ENCODE measurements around the gene NEURL1B. TPM values are rescaled to one million over a fixed set of nuclear protein-coding genes. Genes with fewer than 3 reads are reported as not detected.

The NEURL1B gene
- total RNA-seq, 2 donors from 2014 or later = 61.6 to 99.9 TPM

DNA sequence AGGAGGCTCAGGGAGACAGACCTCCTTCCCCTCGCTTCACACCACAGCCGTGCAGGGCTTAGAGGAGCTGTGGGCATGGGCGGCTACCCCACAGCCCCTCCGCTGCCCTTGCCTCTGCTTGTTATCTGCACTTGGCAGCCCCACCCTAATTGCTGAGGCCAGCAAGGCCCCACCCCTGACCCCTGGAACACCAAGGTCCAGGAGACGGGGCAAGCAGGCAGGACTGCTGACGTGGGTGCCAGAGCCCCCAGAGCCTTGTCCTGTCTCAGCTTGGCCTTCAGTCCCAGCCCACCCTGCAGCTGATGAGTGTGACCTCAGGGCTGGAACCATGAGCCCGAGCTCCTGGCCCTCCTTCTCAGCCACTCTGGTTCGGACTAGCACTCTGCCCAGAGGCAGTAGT, 29.1 kb upstream of the NEURL1B start:
- Histone ChIP-seq H3K9ac (ENCODE audit: low read depth in 2 of 2, low read length in 2 of 2) (no peak overlapping the region), H3K27me3 (no peaks in the 10 kb centered on the region), H3K36me3 (no peaks in the 10 kb centered on the region), H3K27ac (no peak overlapping the region), H3K4me3 (no peak overlapping the region), H3K4me1 (no peaks in the 10 kb centered on the region), H3K9me3 (no peaks in the 10 kb centered on the region)
- TF ChIP-seq, protein P1, sequence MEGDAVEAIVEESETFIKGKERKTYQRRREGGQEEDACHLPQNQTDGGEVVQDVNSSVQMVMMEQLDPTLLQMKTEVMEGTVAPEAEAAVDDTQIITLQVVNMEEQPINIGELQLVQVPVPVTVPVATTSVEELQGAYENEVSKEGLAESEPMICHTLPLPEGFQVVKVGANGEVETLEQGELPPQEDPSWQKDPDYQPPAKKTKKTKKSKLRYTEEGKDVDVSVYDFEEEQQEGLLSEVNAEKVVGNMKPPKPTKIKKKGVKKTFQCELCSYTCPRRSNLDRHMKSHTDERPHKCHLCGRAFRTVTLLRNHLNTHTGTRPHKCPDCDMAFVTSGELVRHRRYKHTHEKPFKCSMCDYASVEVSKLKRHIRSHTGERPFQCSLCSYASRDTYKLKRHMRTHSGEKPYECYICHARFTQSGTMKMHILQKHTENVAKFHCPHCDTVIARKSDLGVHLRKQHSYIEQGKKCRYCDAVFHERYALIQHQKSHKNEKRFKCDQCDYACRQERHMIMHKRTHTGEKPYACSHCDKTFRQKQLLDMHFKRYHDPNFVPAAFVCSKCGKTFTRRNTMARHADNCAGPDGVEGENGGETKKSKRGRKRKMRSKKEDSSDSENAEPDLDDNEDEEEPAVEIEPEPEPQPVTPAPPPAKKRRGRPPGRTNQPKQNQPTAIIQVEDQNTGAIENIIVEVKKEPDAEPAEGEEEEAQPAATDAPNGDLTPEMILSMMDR (IDR thresholded peaks at IDR 0.05) = no peak
- DNase-seq = no peak
- intact Hi-C loops (cut with DNase I) = no loop called here

DNA sequence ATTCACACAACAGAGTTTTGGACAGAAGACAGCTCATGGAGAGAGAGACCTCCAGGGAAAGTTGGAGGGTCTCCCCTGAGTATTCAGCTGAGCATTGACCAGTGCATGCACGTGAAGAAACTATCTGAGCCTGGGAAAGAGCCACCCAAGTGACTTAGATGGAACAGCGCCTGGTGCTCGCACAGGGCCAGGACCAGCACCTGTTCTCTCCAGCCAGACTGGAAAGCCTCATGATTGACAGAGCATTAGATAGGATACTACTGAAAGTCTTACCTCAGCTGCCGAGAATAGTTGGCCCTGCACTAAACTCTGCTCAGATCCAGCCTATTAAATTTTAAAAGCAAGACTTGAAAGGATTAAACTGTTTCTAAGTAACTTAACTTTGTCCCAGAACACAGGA, 28.3 kb upstream of the NEURL1B start:
- TF ChIP-seq, protein P1 (IDR thresholded peaks at IDR 0.05) = no peak
- no peak for DNase-seq
- Histone ChIP-seq H3K27ac (no peak overlapping the region), H3K36me3 (no peaks in the 10 kb centered on the region), H3K27me3 (no peaks in the 10 kb centered on the region), H3K9me3 (no peaks in the 10 kb centered on the region), H3K4me1 (no peaks in the 10 kb centered on the region), H3K4me3 (no peak overlapping the region), H3K9ac (ENCODE audit: low read depth in 2 of 2, low read length in 2 of 2) (no peak overlapping the region)
- intact Hi-C loops (cut with DNase I) = no loop called here

DNA sequence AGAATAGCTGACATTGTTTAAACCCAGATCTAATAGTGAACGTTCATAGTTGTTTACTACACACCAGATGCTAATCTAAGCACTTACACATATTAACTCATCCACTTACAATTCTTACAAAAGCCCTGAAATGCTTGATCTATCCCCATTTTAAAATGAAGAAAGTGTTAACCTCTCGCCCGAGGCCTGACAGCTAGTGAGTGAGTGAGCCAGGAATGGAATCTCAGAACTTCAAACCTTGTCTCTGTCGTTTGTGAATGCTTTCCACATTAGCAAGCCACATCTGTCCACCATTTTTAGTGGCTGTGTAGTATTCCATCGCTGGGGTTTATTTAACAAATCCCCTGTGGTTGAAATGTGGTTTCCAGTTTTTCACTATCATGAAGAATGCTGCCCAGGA, 24.9 kb upstream of the NEURL1B start:
- Histone ChIP-seq H3K27me3 (no peaks in the 10 kb centered on the region), H3K4me3 (no peak overlapping the region), H3K9me3 (no peaks in the 10 kb centered on the region), H3K9ac (ENCODE audit: low read depth in 2 of 2, low read length in 2 of 2) (no peak overlapping the region), H3K36me3 (no peaks in the 10 kb centered on the region), H3K4me1 (no peaks in the 10 kb centered on the region), H3K27ac (no peak overlapping the region)
- intact Hi-C loops (cut with DNase I) = no loop called here
- DNase-seq = no peak
- TF ChIP-seq, protein P1 (IDR thresholded peaks at IDR 0.05) = no peak

DNA sequence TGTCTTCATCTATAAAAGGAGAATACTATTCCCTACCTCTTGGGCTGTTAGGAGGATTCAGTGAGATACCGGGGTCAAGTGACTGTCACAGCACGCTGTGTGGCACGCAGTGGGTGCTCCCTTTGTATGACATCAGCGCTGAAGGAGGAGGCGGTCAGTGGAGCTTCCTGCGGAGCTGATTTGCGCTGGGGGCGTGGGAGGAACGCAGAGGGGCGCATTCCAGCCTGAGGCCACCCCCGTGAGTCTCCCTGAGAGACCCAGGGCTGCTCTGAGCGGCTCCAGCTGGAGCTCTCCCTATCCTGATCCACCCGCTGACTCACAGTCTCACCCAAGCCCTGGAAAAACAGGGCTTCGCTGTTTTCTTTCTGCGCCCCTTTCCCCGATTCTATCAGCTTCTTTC, 24.3 kb upstream of the NEURL1B start:
- Histone ChIP-seq H3K36me3 (no peaks in the 10 kb centered on the region), H3K9ac (ENCODE audit: low read depth in 2 of 2, low read length in 2 of 2) (no peak overlapping the region), H3K27me3 (no peaks in the 10 kb centered on the region), H3K4me3 (no peak overlapping the region), H3K27ac (no peak overlapping the region), H3K9me3 (no peaks in the 10 kb centered on the region), H3K4me1 (no peaks in the 10 kb centered on the region)
- TF ChIP-seq, protein P1 (IDR thresholded peaks at IDR 0.05) = no peak
- no peak for DNase-seq
- intact Hi-C loops (cut with DNase I) = no loop called here

DNA sequence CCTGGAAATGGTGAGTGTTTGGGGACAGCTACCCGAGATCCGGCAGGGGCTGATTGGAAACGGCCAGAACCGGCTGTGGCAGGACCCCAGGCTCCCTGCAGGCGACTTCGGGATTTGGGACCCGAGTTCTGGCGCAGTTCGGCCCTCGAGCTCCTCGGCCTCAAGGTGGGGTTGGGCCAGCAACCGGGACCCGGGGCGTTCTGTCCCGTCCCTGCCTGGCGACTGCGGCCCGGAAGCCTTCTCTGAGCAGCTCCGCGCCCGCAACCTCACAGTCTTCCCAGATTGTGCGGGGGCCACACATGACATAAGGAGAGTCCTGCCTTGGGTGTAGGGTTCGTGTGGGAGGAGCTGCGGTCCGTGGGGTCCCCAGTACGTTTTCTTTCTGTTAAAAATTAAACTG, 23.2 kb upstream of the NEURL1B start:
- TF ChIP-seq, protein P1 (IDR thresholded peaks at IDR 0.05) = no peak
- H3K9ac ChIP-seq (ENCODE audit: low read depth in 2 of 2, low read length in 2 of 2) = no peak overlapping the region
- no peak overlapping the region for H3K4me3 ChIP-seq
- H3K27ac ChIP-seq = no peak overlapping the region
- H3K4me1 ChIP-seq = no peaks in the 10 kb centered on the region
- H3K9me3 ChIP-seq = no peaks in the 10 kb centered on the region
- DNase-seq = no peak
- H3K27me3 ChIP-seq = no peaks in the 10 kb centered on the region
- no peaks in the 10 kb centered on the region for H3K36me3 ChIP-seq
- intact Hi-C loops (cut with DNase I) = no loop called here

All from colonic mucosa (tissue), 4 donors.